Mucosa of descending colon (tissue), 3 donors: ENCODE measurements around the gene ETAA1. TPM values are rescaled to one million over a fixed set of nuclear protein-coding genes. Genes with fewer than 3 reads are reported as not detected.

ENCODE experiments used
- ATAC-seq: fragments of 200-7000 bp; cut with Tn5 transposase; one replicate; pipeline ENCODE4 v1.9.1; 2020; ENCODE audit warnings: mild to moderate bottlenecking, moderate library complexity
- DNase-seq, 3 donors: peaks; one replicate each; pipeline ENCODE4 v3.0.0-alpha.2; 2020
- H3K36me3 ChIP-seq: fragments of 200-600 bp; one replicate; pipeline ENCODE4 v1.8.0; 2021; ENCODE audit warnings: low read depth, mild to moderate bottlenecking
- H3K4me1 ChIP-seq: fragments of 200-600 bp; one replicate; pipeline ENCODE4 v1.8.0; 2021; ENCODE audit warnings: low read depth, mild to moderate bottlenecking
- H3K4me3 ChIP-seq: fragments of 200-600 bp; one replicate; pipeline ENCODE4 v1.8.0; 2021; ENCODE audit warnings: mild to moderate bottlenecking
- H3K9me3 ChIP-seq: fragments of 200-600 bp; one replicate; pipeline ENCODE4 v1.8.0; 2021; ENCODE audit warnings: mild to moderate bottlenecking
- CTCF ChIP-seq: fragments of 200-600 bp; IDR thresholded peaks from one replicate; pipeline ENCODE4 v1.8.0; 2022; ENCODE audit warnings: antibody characterized with exemption, mild to moderate bottlenecking
- intact Hi-C, 2 donors: fragments of 100-400 bp; cut with DNase I in 1 of 2; cut with micrococcal nuclease in 1 of 2; formaldehyde crosslinking; loops; one replicate each; pipeline versions ENCODE4 v1.11.0 to v1.11.1; 2022; cut with DNase I, micrococcal nuclease
- total RNA-seq, 3 donors: library from RNA; stranded (reverse); fragmentation: NEBNext Ultra II Directional in 2 of 3; extraction: Animal tissue kit (Norgen Biotek cat#: 25700) in 2 of 3; gene quantifications; one replicate each; pipeline versions ENCODE4 v1.2.1 to v1.2.4, GENCODE V29; 2021 to 2023
- donor health status: DM: no; HTN: no; CAD: no; lungs with moderate emphysema.
- donor health status: DM: no; HTN: no; CAD: no.
- donor health status: DM: no; HTN: yes; CAD: no.

ETAA1 gene
- total RNA-seq, 3 donors from 2014 or later, result 7.4 to 9.1 (median 8.8) TPM

- no peak for DNase-seq
- intact Hi-C loops, result no loop called here
- no peaks in the 10 kb centered on the region for H3K4me1 ChIP-seq
- no peak overlapping the region for H3K4me3 ChIP-seq
- no peak for ATAC-seq
- no peak for TF ChIP-seq CTCF
- no peaks in the 10 kb centered on the region for H3K9me3 ChIP-seq
- H3K36me3 ChIP-seq, result no peaks in the 10 kb centered on the region
Observed at GRCh38 chr2:67412424-67412823, 15.3 kb downstream of the ETAA1 start.

GRCh38 chr2:67414867-67415266, 17.7 kb downstream of the ETAA1 start:
- no peak for DNase-seq
- Histone ChIP-seq H3K9me3 (no peaks in the 10 kb centered on the region), H3K4me3 (no peak overlapping the region), H3K36me3 (no peaks in the 10 kb centered on the region), H3K4me1 (no peaks in the 10 kb centered on the region)
- TF ChIP-seq CTCF, result no peak
- no peak for ATAC-seq
- intact Hi-C loops, result no loop called here

GRCh38 chr2:67416136-67416535, 19.0 kb downstream of the ETAA1 start:
- intact Hi-C loops, result no loop called here
- no peak for ATAC-seq
- no peak for TF ChIP-seq CTCF

GRCh38 chr2:67423489-67423888, 26.4 kb downstream of the ETAA1 start:
- no peak for TF ChIP-seq CTCF
- Histone ChIP-seq H3K4me1 (no peaks in the 10 kb centered on the region), H3K4me3 (no peak overlapping the region), H3K36me3 (no peaks in the 10 kb centered on the region), H3K9me3 (peaks cover 11% of the 10 kb centered on the region)
- DNase-seq, result no peak
- ATAC-seq, result no peak
- intact Hi-C loops, result no loop called here

More at GRCh38 chr2:67416136-67416535, 19.0 kb downstream of the ETAA1 start:
- Histone ChIP-seq H3K4me3 (no peak overlapping the region), H3K4me1 (no peaks in the 10 kb centered on the region), H3K9me3 (no peaks in the 10 kb centered on the region), H3K36me3 (no peaks in the 10 kb centered on the region)
- no peak for DNase-seq

- ATAC-seq, result no peak
Observed at GRCh38 chr2:67436221-67436620, 39.1 kb downstream of the ETAA1 start.

More at GRCh38 chr2:67436221-67436620, 39.1 kb downstream of the ETAA1 start:
- Histone ChIP-seq H3K4me3 (no peak overlapping the region), H3K36me3 (no peaks in the 10 kb centered on the region), H3K4me1 (no peaks in the 10 kb centered on the region), H3K9me3 (no peaks in the 10 kb centered on the region)
- intact Hi-C loops, result no loop called here
- no peak for TF ChIP-seq CTCF
- DNase-seq, result no peak
